DMS79 (cell line): ENCODE measurements around the gene ADAMTS8.
A peak's percentile ranks its signal among the peaks of the same experiment; 100 is the strongest.

Source experiments
- DNase-seq: peaks from one replicate; lab custom pipeline; 2025; lab: John Stamatoyannopoulos, UW

The ADAMTS8 gene

DNA sequence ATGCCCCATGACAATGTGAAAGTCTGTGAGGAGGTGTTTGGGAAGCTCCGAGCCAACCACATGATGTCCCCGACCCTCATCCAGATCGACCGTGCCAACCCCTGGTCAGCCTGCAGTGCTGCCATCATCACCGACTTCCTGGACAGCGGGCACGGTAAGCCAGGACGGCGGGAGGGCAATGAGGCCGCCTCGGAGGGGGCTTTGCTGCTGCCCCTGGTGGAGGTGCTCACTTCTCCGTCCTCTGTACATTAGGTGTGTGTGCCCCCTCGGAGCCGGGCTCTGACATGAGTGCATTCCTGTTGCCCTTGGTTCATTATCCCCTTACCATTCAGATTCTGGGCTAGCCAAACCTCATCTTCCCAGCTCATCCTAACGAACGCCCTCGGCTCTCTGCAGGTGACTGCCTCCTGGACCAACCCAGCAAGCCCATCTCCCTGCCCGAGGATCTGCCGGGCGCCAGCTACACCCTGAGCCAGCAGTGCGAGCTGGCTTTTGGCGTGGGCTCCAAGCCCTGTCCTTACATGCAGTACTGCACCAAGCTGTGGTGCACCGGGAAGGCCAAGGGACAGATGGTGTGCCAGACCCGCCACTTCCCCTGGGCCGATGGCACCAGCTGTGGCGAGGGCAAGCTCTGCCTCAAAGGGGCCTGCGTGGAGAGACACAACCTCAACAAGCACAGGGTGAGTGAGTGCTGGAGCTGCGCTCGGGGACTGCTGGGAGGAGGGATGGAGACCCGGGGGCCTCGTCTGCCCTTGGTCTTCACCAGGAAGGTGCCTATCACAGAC lies 33.9 kb upstream of the ADAMTS8 start:
- DNase-seq: no peak

DNA sequence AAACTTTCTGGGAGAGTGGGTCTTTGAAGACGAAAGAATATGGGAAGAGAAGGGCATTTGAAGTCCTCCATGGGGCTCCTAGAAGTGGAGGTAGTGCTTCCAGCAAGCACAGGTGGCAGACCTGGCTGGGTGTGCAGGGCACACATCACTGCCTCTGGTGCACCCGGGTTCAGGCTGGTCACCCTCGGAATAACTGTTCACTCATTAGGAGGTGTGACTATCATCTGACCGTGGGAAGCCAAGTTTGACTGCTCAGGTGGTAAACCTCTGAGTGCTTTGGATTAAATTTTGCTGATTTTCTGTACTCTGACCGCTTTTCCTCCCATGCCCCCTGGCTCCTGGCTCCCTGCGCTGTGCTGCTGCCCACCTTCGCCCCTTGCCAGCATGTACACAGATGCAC lies 31.1 kb upstream of the ADAMTS8 start:
- no peak for DNase-seq

DNA sequence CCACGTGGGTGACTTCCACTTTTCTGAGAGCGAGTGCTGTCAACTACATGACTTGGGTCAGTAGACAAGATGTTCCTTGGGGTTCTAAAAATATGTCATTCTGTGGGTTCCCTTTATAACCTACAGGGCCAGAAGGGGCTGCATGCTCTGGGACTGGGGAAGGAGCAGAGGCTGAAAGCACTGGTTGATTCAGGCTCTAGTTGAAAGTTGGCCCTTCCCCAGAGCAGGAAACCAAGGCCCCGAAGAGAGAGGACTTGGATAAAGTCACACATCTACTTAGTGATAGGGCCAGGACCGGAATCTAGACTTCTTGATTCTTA lies 30.0 kb upstream of the ADAMTS8 start:
- DNase-seq: no peak

DNA sequence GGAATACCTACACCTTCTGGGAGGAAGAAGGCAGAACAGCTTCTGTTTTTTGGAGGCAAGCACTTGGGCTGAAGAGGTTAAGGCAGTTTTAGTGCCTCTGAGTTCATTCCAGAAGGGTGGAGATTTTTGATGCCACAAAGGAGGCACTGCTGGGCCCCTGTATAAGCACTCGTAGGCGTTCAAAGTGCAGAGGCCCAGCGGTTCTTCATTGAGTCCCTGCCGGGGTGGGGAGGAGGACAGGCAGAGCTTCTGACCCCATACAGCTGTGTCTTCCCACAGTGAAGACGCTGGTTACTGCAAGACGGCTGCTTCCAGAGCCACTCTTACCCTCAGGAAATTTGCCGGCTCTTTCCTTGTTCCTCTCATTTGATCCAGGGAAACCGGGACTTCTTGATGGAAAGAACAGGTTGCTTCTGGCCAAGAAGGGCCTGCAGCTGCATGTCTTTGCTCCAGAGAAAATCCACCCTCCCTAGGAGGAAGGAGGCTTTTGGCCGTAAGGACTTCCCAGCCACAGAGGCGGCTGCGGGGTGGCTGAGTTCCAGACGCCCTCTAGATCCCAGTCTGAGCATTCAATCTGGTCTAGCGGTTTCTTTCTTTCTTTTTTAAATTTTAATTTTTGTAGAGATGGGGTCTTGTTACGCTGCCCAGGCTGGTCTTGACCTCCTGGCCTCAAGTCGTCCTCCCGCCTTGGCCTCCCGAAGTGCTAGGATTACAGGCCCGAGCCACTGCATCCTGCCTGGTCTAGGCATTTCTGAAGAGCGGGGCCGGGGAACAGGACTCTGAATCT lies 29.4 kb upstream of the ADAMTS8 start:
- DNase-seq: no peak

DNA sequence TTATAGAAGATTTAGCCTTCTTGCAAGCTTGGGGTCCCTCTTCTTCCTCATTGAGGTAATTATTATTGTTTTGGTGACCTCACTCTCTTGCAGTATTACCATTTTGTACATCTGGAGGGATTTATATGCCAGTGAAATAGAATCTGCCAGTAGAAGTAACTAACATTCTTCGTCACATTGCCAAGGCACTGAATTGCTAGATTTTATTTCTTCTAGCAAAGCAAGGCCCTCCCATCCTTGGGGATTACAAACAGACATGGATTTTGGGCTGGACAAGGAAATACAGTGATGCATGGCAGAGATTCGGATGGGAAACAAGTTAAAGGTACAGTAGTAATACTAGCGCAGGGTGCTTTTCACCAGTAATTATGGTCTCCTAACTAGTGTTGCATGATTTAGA lies 27.9 kb upstream of the ADAMTS8 start:
- DNase-seq: no peak

DNA sequence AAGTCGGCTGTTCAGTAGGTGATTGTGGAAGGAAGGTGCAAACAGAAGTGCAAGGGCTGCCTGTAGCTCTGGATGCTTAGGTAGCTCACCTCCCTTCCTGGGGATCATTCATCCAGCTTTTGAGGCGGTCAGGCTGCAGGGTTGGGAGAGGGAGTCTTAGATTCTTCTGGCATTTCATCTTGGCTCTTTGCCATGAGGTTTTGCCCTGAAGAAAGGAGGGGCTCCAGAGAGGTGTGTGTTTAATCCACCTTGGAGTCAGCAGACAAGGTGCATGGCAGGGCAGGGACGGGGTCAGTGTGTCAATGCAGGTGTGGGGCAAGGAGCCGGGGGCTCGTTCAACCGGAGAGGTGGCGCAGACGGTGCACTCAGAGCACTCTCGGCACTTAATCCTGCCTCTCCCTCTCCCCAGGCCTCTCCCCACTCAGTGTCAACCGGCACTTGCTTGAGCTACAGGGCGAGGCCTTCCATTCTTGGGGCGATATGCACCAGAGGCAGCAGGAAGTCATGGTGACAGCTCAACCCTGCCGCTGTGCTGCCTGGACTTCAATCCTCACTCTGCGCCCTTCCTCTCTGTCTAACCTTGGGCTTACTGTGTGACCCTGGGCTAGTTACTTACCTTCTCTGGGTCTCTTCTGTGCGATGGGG lies 27.2 kb upstream of the ADAMTS8 start:
- DNase-seq: peak; percentile 20

DNA sequence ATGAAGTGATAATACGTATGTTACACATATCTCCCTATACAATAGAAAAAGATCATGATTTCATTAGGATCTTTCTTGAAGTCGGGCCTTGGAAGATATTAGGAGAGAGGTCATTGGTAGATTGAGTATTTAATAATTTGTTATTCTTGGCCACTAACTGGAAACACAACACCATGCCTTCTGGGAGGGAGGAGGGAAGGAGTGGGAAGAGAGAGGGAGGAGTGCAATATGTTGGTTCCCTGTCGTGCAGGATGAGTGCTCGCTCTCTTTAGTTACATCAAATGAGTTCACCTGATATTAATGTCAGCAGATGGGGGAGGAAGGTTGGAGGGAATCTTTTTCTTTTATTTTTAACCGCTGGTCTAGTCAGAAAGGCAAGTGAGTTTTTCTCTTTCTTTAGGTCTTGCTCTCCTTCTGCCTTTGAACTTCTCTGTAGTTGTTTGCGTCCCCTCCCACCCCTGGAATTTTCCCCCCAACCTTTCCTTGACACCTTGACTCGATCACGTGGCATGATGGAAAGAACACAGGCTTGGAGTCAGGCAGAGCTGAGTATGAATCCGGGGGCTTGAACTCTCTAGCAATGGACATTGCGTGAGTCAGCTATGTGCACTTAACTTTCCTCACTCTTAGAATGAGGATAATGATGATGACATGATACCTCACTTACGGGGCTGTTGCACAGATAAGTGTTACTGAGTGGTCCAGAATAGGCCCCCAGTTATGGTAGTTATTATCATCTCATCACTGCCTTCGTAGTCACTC lies 26.3 kb upstream of the ADAMTS8 start:
- no peak for DNase-seq

DNA sequence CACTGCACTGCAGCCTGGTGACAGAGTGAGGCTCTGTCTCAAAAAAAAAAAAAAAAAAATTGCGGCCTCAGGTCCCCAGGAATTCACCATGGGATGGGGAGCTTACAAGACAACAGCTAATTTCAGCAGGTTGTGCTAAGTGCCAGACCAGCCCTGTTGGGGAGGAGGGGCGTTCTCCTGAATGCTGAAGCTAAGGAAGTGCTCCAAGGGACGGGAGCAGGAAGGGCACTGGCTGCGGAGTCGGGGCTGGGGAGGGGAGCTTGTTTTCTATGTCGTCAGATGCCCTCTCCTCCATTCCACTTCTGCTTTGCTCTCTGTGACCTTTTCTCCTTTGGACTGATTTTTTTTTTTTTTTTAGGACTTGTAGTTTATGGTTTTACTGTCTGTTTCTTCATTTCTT lies 24.5 kb upstream of the ADAMTS8 start:
- no peak for DNase-seq

DNA sequence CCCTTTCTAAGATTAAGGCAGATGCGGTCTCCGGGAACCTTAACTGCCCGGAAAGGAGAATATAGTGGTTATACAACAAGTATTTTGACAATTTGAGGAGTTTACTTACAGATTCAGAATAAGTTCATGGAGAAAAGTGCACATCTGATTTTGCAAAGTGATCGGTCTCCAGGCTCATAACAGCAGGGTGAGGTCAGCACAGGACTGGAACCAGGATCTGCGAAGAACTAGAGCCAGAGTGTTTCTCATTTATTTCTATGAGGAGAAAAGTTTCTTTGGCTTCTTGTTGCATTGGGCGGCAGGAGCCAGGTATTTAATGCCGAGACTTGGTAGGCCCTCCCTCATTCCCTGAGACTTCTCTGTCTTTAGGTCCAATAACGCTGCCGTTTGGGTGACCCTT lies 23.8 kb upstream of the ADAMTS8 start:
- no peak for DNase-seq

DNA sequence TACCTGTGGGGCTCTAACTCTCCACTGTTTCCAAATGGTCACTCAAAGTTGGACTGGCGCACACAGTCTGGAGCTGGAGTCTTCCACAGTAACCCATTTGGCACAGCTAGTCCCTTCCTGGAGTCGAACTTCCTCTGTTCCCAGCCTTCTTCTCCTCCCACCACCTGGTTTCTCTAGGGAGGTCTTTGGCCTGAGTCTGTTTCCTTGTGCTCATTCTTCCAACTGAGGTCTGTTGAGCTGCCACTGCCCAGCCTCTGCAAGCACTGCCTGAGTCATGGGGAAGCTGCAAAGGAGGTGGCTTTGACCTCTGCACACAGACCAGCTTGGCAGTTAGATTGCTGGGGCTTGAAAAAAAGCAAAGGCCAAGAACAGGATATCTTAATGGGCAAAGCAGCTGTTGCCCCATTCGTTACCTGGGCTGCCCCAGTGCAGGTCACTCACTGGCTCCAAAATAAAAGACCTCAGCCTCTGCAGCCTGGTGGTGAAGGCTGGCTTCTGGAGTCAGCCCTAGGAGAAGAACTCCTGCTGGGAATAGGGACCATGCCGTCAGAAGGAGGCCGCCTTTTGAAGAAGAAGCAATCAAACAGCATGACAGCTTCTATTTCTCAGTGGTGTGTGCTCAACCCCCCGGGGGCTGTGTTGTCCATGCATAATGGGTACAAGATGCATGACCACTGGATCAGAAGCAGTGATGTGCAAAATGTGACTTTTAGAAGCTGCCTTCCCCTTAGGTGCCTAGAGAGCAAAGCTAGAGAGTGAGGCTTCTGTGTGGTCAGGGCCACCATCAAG lies 23.0 kb upstream of the ADAMTS8 start:
- no peak for DNase-seq

DNA sequence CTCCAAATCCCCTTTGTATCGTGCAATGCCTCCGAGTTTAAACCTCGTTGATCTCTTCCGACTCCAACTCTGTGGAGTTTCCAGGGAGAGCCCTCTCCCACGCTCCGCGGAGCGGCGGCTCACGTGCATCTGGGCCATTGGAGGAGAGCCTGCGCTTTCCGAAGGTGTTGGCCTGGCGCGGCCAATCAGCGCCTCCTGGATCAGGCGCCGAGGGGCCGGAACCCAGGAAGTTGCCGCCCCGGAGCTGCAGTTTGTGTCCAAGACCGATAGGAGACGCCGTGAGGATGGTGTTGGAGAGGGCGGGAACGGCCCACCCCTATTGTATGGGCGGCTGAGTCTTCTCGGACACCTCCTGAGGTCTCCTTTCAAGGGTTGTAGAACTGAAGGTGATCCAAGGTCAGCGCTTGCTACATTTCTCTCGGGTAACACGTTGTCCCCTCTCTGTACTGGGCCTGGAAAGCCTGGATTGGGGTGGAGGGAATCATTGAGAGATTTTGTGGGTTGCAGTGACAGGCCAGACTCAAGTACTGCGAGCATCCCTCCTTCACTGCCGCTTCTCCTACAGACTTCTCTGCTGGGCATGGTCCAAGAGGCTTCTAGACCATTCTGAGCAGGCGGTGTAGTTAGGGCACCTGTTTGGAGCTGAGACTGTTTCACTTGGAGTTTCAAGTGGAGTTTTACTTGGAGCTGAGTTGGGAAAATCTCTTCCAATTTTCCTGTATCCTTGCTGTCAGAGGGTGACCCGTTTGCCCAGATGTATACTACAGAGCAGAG lies 21.8 kb upstream of the ADAMTS8 start:
- no peak for DNase-seq

DNA sequence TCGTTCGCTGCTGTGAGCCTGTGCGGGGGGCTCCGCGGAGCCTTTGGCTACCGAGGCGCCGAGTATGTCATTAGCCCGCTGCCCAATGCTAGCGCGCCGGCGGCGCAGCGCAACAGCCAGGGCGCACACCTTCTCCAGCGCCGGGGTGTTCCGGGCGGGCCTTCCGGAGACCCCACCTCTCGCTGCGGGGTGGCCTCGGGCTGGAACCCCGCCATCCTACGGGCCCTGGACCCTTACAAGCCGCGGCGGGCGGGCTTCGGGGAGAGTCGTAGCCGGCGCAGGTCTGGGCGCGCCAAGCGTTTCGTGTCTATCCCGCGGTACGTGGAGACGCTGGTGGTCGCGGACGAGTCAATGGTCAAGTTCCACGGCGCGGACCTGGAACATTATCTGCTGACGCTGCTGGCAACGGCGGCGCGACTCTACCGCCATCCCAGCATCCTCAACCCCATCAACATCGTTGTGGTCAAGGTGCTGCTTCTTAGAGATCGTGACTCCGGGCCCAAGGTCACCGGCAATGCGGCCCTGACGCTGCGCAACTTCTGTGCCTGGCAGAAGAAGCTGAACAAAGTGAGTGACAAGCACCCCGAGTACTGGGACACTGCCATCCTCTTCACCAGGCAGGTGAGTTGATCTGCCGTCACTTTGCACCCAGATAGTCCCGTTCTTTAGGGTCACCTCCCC lies 21.0 kb upstream of the ADAMTS8 start:
- DNase-seq: no peak

DNA sequence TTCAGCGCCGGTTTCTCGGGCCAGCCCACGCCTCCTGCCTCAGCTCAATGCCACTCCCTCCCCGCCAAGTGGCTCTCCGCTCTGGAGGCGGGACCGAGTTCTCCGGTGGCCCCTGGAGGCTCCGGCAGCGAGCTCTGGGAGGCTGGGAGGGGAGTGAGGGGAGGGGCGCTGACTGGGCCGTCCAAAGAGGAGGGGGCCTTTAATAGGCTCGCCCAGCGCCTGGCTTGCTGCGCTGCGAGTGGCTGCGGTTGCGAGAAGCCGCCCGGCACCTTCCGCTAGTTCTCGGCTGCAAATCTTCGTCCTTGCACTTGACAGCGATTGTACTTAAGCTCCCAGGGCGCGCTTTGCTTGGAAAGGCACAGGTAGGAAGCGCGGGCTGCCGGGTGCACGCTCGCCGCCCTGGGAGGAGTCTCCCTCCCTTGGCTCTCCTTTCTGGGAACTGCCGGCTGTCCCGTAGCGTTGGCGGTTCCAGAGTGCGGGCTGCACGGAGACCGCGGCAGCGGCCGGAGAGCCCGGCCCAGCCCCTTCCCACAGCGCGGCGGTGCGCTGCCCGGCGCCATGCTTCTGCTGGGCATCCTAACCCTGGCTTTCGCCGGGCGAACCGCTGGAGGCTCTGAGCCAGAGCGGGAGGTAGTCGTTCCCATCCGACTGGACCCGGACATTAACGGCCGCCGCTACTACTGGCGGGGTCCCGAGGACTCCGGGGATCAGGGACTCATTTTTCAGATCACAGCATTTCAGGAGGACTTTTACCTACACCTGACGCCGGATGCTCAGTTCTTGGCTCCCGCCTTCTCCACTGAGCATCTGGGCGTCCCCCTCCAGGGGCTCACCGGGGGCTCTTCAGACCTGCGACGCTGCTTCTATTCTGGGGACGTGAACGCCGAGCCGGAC lies 20.3 kb upstream of the ADAMTS8 start, which contains the start of gene ADAMTS15:
Gene ADAMTS15, plus strand, starts transcription at position 230 of the 894 bp plus-strand sequence. Its CDS starts 329 bp downstream, at position 559.
- DNase-seq: peak; percentile 87

DNA sequence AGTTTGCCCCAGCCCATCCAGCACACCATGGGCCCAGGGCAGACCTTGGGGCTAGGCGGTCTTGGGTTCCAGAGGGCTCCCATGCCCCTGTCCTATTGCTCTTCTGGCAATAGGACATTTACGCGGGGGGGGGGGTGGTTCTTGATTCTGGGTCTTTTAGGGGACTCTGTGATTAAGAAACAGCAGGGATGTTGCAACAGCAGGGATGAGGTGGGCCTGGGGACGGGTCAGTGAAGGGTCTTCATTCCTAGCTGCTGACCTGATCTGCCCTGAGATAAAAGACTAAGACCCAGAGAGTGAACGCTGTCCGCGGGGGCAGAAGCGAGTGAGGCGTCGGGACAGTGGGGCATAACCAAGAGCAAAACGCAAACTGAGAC lies 19.6 kb upstream of the ADAMTS8 start:
- DNase-seq: no peak

DNA sequence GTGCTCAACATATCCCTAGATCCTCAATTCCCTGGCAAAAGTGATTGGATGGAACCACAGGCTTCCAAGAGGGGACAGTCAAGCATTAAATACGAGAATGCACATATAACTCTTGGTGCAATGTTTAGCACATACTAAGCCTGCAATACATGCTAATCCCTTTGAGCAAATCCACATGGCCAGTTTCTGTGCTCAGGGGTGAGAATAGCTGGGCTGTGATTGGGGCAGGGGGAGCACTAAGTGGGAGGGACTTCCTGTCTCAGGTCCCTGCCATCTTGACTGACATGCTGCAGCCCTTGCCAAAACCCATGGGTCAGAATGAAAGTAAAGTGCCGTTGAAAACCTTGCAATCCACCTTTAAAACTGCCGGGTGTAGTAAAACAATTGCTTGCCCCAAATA lies 17.4 kb upstream of the ADAMTS8 start:
- DNase-seq: no peak

DNA sequence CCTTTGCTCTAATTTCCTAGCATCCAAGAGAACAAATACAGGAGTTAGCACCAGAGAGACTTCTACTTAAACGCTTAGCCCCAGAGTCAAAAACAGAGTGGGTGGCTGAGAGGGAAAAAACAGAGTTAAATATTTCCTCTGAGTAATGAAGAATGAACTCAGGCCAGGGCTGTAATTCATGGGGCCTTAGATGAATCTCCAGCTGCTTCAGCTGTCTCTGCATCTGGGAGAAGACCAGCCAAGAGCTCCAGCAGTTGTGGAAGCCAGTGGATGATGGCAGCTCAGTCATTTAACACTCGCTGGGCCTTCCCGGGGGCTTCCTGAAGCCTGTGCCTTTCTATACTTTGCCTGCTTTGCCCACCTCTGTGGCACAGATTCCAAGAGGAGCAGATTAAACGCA lies 14.3 kb upstream of the ADAMTS8 start:
- no peak for DNase-seq

DNA sequence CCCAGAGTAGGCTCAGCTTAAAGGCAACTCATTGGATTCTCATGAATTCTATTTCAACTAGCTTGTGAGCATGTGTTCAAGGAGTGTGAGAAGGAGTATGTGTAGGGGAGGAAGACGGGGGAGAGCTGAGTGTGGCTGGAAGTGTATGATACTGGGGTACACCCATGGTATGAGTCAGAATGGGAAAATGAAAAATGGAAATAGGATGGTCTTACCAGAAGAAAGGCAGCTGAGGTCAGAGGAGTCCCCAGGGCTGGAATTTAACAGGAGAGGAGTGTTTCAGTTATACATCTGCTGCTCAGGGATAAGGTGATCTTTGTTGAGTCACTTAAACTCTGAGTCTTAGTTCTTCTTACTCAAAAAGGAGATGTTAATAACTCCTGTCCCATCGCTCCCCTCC lies 13.3 kb upstream of the ADAMTS8 start:
- no peak for DNase-seq

DNA sequence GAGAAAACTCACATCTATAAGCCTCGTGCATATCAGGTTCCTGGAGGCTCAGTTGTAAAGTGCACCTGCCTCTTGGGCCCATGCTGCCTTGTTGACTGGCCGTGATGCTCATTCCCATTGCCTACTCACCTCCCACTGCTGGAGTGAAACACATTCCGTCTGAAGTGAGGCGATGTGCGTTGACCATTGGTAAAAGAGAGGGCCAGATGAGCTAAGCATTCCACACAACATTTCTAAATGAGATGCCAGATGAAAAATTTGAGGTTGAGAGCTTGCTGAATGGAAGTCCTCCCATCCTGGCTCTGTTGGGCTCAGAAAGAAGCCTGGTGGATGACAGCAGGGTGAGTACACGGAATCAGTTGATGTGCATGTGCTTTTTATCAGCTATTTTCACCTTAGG lies 11.5 kb upstream of the ADAMTS8 start:
- no peak for DNase-seq

DNA sequence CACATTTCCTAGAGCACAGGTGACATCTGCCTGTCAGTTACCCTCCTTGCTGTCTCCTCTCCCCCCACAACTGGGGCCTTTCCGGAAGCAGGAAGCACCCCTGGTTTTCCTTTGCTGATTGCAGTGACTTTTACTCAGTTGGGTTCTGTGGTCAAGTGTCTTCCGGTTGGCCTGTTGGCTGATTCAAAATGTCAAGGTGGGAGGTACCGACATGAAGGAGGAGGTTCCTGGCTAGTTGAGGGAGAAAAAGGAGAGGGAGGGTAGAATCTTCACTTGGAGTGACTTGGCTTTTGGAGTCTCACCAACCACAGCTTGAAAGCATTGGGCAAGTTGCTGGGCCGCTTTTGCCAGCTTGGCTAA lies 10.7 kb upstream of the ADAMTS8 start:
- no peak for DNase-seq
